Right atrium auricular region (tissue), 2 donors: ENCODE results near the gene MICALL2. TPM values are rescaled to one million over a fixed set of nuclear protein-coding genes. Genes with fewer than 3 reads are reported as not detected.

Source experiments
- DNase-seq: peaks from one replicate; pipeline ENCODE4 v3.0.0-alpha.2; 2019; ENCODE audit warnings: low spot score
- H3K27ac ChIP-seq, 2 donors: fragments of 200-600 bp; sonication (generic); 1 replicate in 1 of 2; 2 replicates in 1 of 2; pipeline ENCODE4 v1.5.1; 2016 to 2019
- H3K27me3 ChIP-seq, 2 donors: fragments of 200-600 bp; sonication (generic); one replicate each; pipeline versions ENCODE4 v1.5.1 to v1.6.0; 2017 to 2019
- H3K36me3 ChIP-seq: fragments of 200-600 bp; sonication (generic); one replicate; pipeline ENCODE4 v1.5.1; 2016
- H3K4me1 ChIP-seq, 2 donors: fragments of 200-600 bp; sonication (generic); one replicate each; pipeline versions ENCODE4 v1.5.1 to v1.6.0; 2017 to 2019
- H3K4me3 ChIP-seq, 2 donors: fragments of 200-600 bp; sonication (generic); 1 replicate in 1 of 2; 2 replicates in 1 of 2; pipeline ENCODE4 v1.5.1; 2017 to 2019; ENCODE audit warnings: mild to moderate bottlenecking in 1 of 2, moderate library complexity in 1 of 2
- H3K9me3 ChIP-seq, 2 donors: fragments of 200-600 bp; sonication (generic); one replicate each; pipeline ENCODE4 v1.5.1; 2019
- total RNA-seq, 2 donors: library from RNA; depleted of rRNA; stranded (reverse); fragments of >200 nt; gene quantifications; one replicate each; pipeline ENCODE4 v1.1.0, GENCODE V29; 2016
- TF ChIP-seq, protein P1 (sequence below), 2 donors: fragments of 200-600 bp; sonication (generic); IDR thresholded peaks; one replicate each; pipeline ENCODE4 v1.5.1; 2019; ENCODE audit warnings: antibody characterized with exemption in 2 of 2

MICALL2 gene
- total RNA-seq, 2 donors from 2014 or later: 3.6 to 9.4 TPM

GRCh38 chr7:1488016-1488415 lies 28.7 kb upstream of the MICALL2 start:
- Histone ChIP-seq H3K36me3 (peaks cover 89% of the 10 kb centered on the region), H3K9me3 (no peaks in the 10 kb centered on the region), H3K27me3 (no peaks in the 10 kb centered on the region), H3K4me1 (no peaks in the 10 kb centered on the region), H3K4me3 (no peak overlapping the region), H3K27ac (no peak overlapping the region)
- TF ChIP-seq, protein P1, sequence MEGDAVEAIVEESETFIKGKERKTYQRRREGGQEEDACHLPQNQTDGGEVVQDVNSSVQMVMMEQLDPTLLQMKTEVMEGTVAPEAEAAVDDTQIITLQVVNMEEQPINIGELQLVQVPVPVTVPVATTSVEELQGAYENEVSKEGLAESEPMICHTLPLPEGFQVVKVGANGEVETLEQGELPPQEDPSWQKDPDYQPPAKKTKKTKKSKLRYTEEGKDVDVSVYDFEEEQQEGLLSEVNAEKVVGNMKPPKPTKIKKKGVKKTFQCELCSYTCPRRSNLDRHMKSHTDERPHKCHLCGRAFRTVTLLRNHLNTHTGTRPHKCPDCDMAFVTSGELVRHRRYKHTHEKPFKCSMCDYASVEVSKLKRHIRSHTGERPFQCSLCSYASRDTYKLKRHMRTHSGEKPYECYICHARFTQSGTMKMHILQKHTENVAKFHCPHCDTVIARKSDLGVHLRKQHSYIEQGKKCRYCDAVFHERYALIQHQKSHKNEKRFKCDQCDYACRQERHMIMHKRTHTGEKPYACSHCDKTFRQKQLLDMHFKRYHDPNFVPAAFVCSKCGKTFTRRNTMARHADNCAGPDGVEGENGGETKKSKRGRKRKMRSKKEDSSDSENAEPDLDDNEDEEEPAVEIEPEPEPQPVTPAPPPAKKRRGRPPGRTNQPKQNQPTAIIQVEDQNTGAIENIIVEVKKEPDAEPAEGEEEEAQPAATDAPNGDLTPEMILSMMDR (IDR thresholded peaks at IDR 0.05): no peak
- DNase-seq: no peak

GRCh38 chr7:1487466-1487865 lies 28.2 kb upstream of the MICALL2 start:
- H3K4me3 ChIP-seq: no peak overlapping the region
- H3K27ac ChIP-seq: no peak overlapping the region
- H3K36me3 ChIP-seq: peaks cover 94% of the 10 kb centered on the region
- DNase-seq: no peak
- no peaks in the 10 kb centered on the region for H3K4me1 ChIP-seq
- H3K27me3 ChIP-seq: no peaks in the 10 kb centered on the region
- TF ChIP-seq, protein P1 (IDR thresholded peaks at IDR 0.05): no peak
- no peaks in the 10 kb centered on the region for H3K9me3 ChIP-seq

DNA sequence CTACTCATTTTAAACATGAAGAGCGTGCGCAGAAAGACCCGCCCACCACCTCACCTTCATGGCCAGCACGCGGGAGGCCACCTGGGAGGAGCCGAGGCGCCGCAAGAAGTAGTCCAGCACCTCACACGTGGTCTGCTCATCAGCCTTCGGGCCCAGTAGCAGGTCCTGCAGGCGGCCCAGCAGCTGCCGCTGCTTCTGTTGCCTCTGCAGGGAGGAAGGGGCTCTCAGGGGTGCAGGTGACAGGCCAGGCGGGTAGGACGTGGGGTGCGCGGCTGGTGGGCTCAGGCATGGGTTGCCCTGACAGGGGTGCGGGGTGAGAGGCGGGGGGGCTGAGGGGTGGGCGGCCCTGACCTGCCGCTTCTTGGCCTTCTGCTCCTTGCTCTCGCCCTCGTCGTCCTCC lies 27.3 kb upstream of the MICALL2 start:
- H3K4me3 ChIP-seq: no peak overlapping the region
- TF ChIP-seq, protein P1 (IDR thresholded peaks at IDR 0.05): no peak
- H3K27me3 ChIP-seq: no peaks in the 10 kb centered on the region
- H3K4me1 ChIP-seq: no peaks in the 10 kb centered on the region
- DNase-seq: no peak
- H3K36me3 ChIP-seq: peaks cover 90% of the 10 kb centered on the region
- H3K27ac ChIP-seq: no peak overlapping the region
- no peaks in the 10 kb centered on the region for H3K9me3 ChIP-seq

- Histone ChIP-seq H3K36me3 (peaks cover 88% of the 10 kb centered on the region), H3K27ac (no peak overlapping the region), H3K9me3 (no peaks in the 10 kb centered on the region), H3K4me1 (no peaks in the 10 kb centered on the region), H3K27me3 (no peaks in the 10 kb centered on the region), H3K4me3 (no peak overlapping the region)
- DNase-seq: no peak
- TF ChIP-seq, protein P1 (IDR thresholded peaks at IDR 0.05): no peak
Measured at GRCh38 chr7:1485156-1485555, 25.9 kb upstream of the MICALL2 start.

- DNase-seq: no peak
- no peaks in the 10 kb centered on the region for H3K4me1 ChIP-seq
- TF ChIP-seq, protein P1 (IDR thresholded peaks at IDR 0.05): no peak
- no peaks in the 10 kb centered on the region for H3K9me3 ChIP-seq
- H3K27ac ChIP-seq: no peak overlapping the region
- no peak overlapping the region for H3K4me3 ChIP-seq
- no peaks in the 10 kb centered on the region for H3K27me3 ChIP-seq
- H3K36me3 ChIP-seq: peaks cover 88% of the 10 kb centered on the region
Measured at GRCh38 chr7:1484569-1484968, 25.3 kb upstream of the MICALL2 start.
